Stimulated activated CD8-positive, alpha-beta memory T cell treated with anti-CD3 and anti-CD28 coated beads, Interleukin-12 subunit alpha, Interleukin-12 subunit beta, amount 100 ng/mL, for 1 hour (primary cell): Measurements from ENCODE around the gene NCAPD2.
"Not testable (repeated sequence)": the region's sequence is repeated elsewhere in the genome, so short reads cannot be mapped to it uniquely, and the experiment has no call there.

Experiments used
- DNase-seq: peaks from one replicate; pipeline ENCODE4 v3.0.0-alpha.2; 2020; ENCODE audit warnings: low read depth

The NCAPD2 gene

GRCh38 chr12:6548966-6549683 lies 55.2 kb downstream of the NCAPD2 start:
- no peak for DNase-seq

GRCh38 chr12:6549684-6550151 lies 55.8 kb downstream of the NCAPD2 start:
- no peak for DNase-seq

GRCh38 chr12:6550294-6551062 lies 56.6 kb downstream of the NCAPD2 start:
- DNase-seq, result no peak

GRCh38 chr12:6551063-6551461 lies 57.2 kb downstream of the NCAPD2 start:
- no peak for DNase-seq

GRCh38 chr12:6551496-6552139 lies 57.7 kb downstream of the NCAPD2 start:
- no peak for DNase-seq

- no peak for DNase-seq
Observed at GRCh38 chr12:6552140-6552551, 58.2 kb downstream of the NCAPD2 start.

GRCh38 chr12:6553051-6553868 lies 59.4 kb downstream of the NCAPD2 start:
- no peak for DNase-seq

- DNase-seq, result peak; percentile 50
Observed at GRCh38 chr12:6554168-6555017, 60.5 kb downstream of the NCAPD2 start.

- no peak for DNase-seq
Observed at GRCh38 chr12:6555018-6555691, 61.3 kb downstream of the NCAPD2 start.

- DNase-seq, result not testable (repeated sequence)
Observed at GRCh38 chr12:6556496-6556817, 62.6 kb downstream of the NCAPD2 start.

GRCh38 chr12:6556857-6557256 lies 63.0 kb downstream of the NCAPD2 start:
- DNase-seq, result no peak

- DNase-seq, result not testable (repeated sequence)
Observed at GRCh38 chr12:6558014-6558760, 64.3 kb downstream of the NCAPD2 start.

GRCh38 chr12:6559500-6559899 lies 65.6 kb downstream of the NCAPD2 start:
- no peak for DNase-seq

- DNase-seq, result no peak
Observed at GRCh38 chr12:6560501-6561205, 66.8 kb downstream of the NCAPD2 start.

GRCh38 chr12:6562881-6563280 lies 69.0 kb downstream of the NCAPD2 start:
- DNase-seq, result no peak

GRCh38 chr12:6563448-6564050 lies 69.6 kb downstream of the NCAPD2 start:
- peak; percentile 51 for DNase-seq

- no peak for DNase-seq
Observed at GRCh38 chr12:6567112-6567670, 73.3 kb downstream of the NCAPD2 start.

- DNase-seq, result no peak
Observed at GRCh38 chr12:6569312-6569711, 75.4 kb downstream of the NCAPD2 start.
